ACHN (cell line): ENCODE results near the gene YPEL2.

ENCODE experiments used
- DNase-seq: peaks from one replicate; pipeline ENCODE4 v3.0.0-alpha.2; 2015
- in situ Hi-C: cut with HindIII; loops from 2 replicates; pipeline ENCODE4 v1.10.0; 2017; ENCODE audit warnings: low sequenced_read_pairs, low pct_ligation_motif_present, low pct_unique_long_range_greater_than_20kb

YPEL2 gene

GRCh38 chr17:59437791-59438281 lies 106.4 kb downstream of the YPEL2 start:
- in situ Hi-C loops, result loop anchor here (25.0 kb wide), 1 partner anchor 101 kb away; the partner anchor contains the start of gene YPEL2
- DNase-seq, result no peak

GRCh38 chr17:59439262-59439661 lies 107.8 kb downstream of the YPEL2 start:
- DNase-seq, result no peak
- in situ Hi-C loops, result loop anchor here (25.0 kb wide), 1 partner anchor 102 kb away; the partner anchor contains the start of gene YPEL2

GRCh38 chr17:59439741-59440211 lies 108.3 kb downstream of the YPEL2 start:
- in situ Hi-C loops, result loop anchor here (25.0 kb wide), 1 partner anchor 102 kb away; the partner anchor contains the start of gene YPEL2
- DNase-seq, result no peak

- peak; percentile 84 for DNase-seq
- in situ Hi-C loops, result loop anchor here (25.0 kb wide), 1 partner anchor 104 kb away; the partner anchor contains the start of gene YPEL2
Observed at GRCh38 chr17:59440757-59441463, 109.5 kb downstream of the YPEL2 start.

- no peak for DNase-seq
- in situ Hi-C loops, result loop anchor here (25.0 kb wide), 1 partner anchor 104 kb away; the partner anchor contains the start of gene YPEL2
Observed at GRCh38 chr17:59441464-59442096, 110.1 kb downstream of the YPEL2 start.

GRCh38 chr17:59443106-59443505 lies 111.7 kb downstream of the YPEL2 start:
- in situ Hi-C loops, result loop anchor here (25.0 kb wide), 1 partner anchor 106 kb away; the partner anchor contains the start of gene YPEL2
- no peak for DNase-seq
